GM10266 (cell line): ENCODE data around the gene ZBTB17.
"Not testable (repeated sequence)": the region's sequence is repeated elsewhere in the genome, so short reads cannot be mapped to it uniquely, and the experiment has no call there.

Experiments
- DNase-seq: peaks from one replicate; pipeline ENCODE4 v3.0.0; 2012; ENCODE audit errors: extremely low spot score
- CTCF ChIP-seq: IDR thresholded peaks from 2 replicates; pipeline ENCODE4 v1.5.1; 2012; ENCODE audit warnings: mild to moderate bottlenecking, low read depth; ENCODE audit not compliant: control insufficient read depth, insufficient read depth; ENCODE audit errors: missing control alignments

The ZBTB17 gene

GRCh38 chr1:15923241-15923640, 52.7 kb downstream of the ZBTB17 start:
- no peak for DNase-seq
- TF ChIP-seq CTCF, result no peak

- peak; percentile 69 for DNase-seq
- TF ChIP-seq CTCF, result no peak
Measured at GRCh38 chr1:15918962-15919715, 56.8 kb downstream of the ZBTB17 start.

GRCh38 chr1:15916916-15917315, 59.0 kb downstream of the ZBTB17 start:
- no peak for DNase-seq
- TF ChIP-seq CTCF, result no peak

GRCh38 chr1:15916417-15916816, 59.5 kb downstream of the ZBTB17 start:
- TF ChIP-seq CTCF, result no peak
- DNase-seq, result no peak

- no peak for DNase-seq
- no peak for TF ChIP-seq CTCF
Measured at GRCh38 chr1:15915991-15916390, 59.9 kb downstream of the ZBTB17 start.

- DNase-seq, result not testable (repeated sequence)
Measured at GRCh38 chr1:15913607-15914006, 62.3 kb downstream of the ZBTB17 start.

- TF ChIP-seq CTCF, result no peak
- no peak for DNase-seq
Measured at GRCh38 chr1:15911927-15912326, 64.0 kb downstream of the ZBTB17 start.

GRCh38 chr1:15911141-15911540, 64.8 kb downstream of the ZBTB17 start:
- no peak for TF ChIP-seq CTCF
- no peak for DNase-seq
